Measurements from ENCODE around the gene NR6A1.

Gene NR6A1

GRCh38 chr9:124594673-124595072 is 176.4 kb downstream of the NR6A1 start:
- TF ChIP-seq CTCF (IDR thresholded peaks at IDR 0.05; ENCODE audit: low read depth, low read length, missing control alignments), result no peak
- no peak for DNase-seq (ENCODE audit: low read depth)
- no peak overlapping the region for H3K4me3 ChIP-seq (ENCODE audit: low read depth, low read length)
- in situ Hi-C loops (cut with HindIII; ENCODE audit: low sequenced_read_pairs), result no loop called here

GRCh38 chr9:124594225-124594624 is 176.9 kb downstream of the NR6A1 start:
- TF ChIP-seq CTCF (IDR thresholded peaks at IDR 0.05; ENCODE audit: low read depth, low read length, missing control alignments), result no peak
- no peak for DNase-seq (ENCODE audit: low read depth)
- in situ Hi-C loops (cut with HindIII; ENCODE audit: low sequenced_read_pairs), result no loop called here
- H3K4me3 ChIP-seq (ENCODE audit: low read depth, low read length), result no peak overlapping the region

GRCh38 chr9:124593651-124594058 is 177.5 kb downstream of the NR6A1 start:
- in situ Hi-C loops (cut with HindIII; ENCODE audit: low sequenced_read_pairs), result no loop called here
- H3K4me3 ChIP-seq (ENCODE audit: low read depth, low read length), result no peak overlapping the region
- no peak for DNase-seq (ENCODE audit: low read depth)
- no peak for TF ChIP-seq CTCF (IDR thresholded peaks at IDR 0.05; ENCODE audit: low read depth, low read length, missing control alignments)

- H3K4me3 ChIP-seq (ENCODE audit: low read depth, low read length), result no peak overlapping the region
- DNase-seq (ENCODE audit: low read depth), result no peak
- TF ChIP-seq CTCF (IDR thresholded peaks at IDR 0.05; ENCODE audit: low read depth, low read length, missing control alignments), result no peak
- in situ Hi-C loops (cut with HindIII; ENCODE audit: low sequenced_read_pairs), result no loop called here
Observed at GRCh38 chr9:124593200-124593599, 177.9 kb downstream of the NR6A1 start.

GRCh38 chr9:124590889-124591641 is 180.0 kb downstream of the NR6A1 start:
- in situ Hi-C loops (cut with HindIII; ENCODE audit: low sequenced_read_pairs), result no loop called here
- no peak overlapping the region for H3K4me3 ChIP-seq (ENCODE audit: low read depth, low read length)
- no peak for DNase-seq (ENCODE audit: low read depth)
- TF ChIP-seq CTCF (IDR thresholded peaks at IDR 0.05; ENCODE audit: low read depth, low read length, missing control alignments), result no peak

GRCh38 chr9:124584631-124585030 is 186.5 kb downstream of the NR6A1 start:
- DNase-seq (ENCODE audit: low read depth), result no peak
- in situ Hi-C loops (cut with HindIII; ENCODE audit: low sequenced_read_pairs), result no loop called here
- TF ChIP-seq CTCF (IDR thresholded peaks at IDR 0.05; ENCODE audit: low read depth, low read length, missing control alignments), result no peak
- H3K4me3 ChIP-seq (ENCODE audit: low read depth, low read length), result no peak overlapping the region

Data from astrocyte of the cerebellum (primary cell).